ENCODE results near the gene ABCG5. TPM values are rescaled to one million over a fixed set of nuclear protein-coding genes. Genes with fewer than 3 reads are reported as not detected.

ABCG5 gene
- total RNA-seq, 4 donors from 2014 or later = not detected

GRCh38 chr2:43819491-43820163, 19.0 kb downstream of the ABCG5 start:
- Histone ChIP-seq H3K36me3 (no peaks in the 10 kb centered on the region), H3K4me1 (no peaks in the 10 kb centered on the region), H3K4me3 (no peak overlapping the region), H3K9me3 (no peaks in the 10 kb centered on the region), H3K27ac (no peak overlapping the region), H3K27me3 (peaks cover 0 to 2% (median 0%) of the 10 kb centered on the region in 3 donors)
- no peak for ATAC-seq
- TF ChIP-seq, protein P1, sequence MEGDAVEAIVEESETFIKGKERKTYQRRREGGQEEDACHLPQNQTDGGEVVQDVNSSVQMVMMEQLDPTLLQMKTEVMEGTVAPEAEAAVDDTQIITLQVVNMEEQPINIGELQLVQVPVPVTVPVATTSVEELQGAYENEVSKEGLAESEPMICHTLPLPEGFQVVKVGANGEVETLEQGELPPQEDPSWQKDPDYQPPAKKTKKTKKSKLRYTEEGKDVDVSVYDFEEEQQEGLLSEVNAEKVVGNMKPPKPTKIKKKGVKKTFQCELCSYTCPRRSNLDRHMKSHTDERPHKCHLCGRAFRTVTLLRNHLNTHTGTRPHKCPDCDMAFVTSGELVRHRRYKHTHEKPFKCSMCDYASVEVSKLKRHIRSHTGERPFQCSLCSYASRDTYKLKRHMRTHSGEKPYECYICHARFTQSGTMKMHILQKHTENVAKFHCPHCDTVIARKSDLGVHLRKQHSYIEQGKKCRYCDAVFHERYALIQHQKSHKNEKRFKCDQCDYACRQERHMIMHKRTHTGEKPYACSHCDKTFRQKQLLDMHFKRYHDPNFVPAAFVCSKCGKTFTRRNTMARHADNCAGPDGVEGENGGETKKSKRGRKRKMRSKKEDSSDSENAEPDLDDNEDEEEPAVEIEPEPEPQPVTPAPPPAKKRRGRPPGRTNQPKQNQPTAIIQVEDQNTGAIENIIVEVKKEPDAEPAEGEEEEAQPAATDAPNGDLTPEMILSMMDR (IDR thresholded peaks at IDR 0.05 in 4 of 5, conservative IDR thresholded peaks at IDR 0.05 in 1 of 5) = no peak
- TF ChIP-seq POLR2A (IDR thresholded peaks at IDR 0.05) = no peak
- in situ Hi-C loops (cut with MboI; ENCODE audit: low sequenced_read_pairs in 4 of 4) = no loop called here
- intact Hi-C loops (cut with DNase I; ENCODE audit: low total_unique reads) = no loop called here
- no peak for DNase-seq

DNA sequence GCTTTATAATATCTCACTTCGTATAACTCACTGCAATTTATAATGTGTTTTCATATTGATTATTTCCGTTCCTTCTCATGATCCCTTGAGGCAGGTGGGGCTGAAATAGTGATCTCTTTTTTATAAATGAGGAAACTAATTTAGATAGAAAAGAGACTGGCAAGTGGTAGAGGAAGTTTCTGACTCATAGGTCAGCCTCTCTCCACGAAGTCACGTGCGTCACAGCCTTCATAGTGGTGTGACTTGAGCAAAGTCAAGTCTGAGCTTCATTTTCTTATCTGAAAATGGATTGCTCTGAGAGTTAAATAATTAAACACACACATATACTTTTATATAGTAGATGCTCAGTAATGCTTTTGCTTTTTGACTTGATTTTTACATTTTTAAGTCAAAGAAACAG, 19.9 kb downstream of the ABCG5 start:
- H3K4me3 ChIP-seq = no peak overlapping the region
- in situ Hi-C loops (cut with MboI; ENCODE audit: low sequenced_read_pairs in 4 of 4) = no loop called here
- no peaks in the 10 kb centered on the region for H3K27me3 ChIP-seq
- ATAC-seq = no peak
- intact Hi-C loops (cut with DNase I; ENCODE audit: low total_unique reads) = no loop called here
- H3K27ac ChIP-seq = no peak overlapping the region
- H3K4me1 ChIP-seq = no peaks in the 10 kb centered on the region
- H3K9me3 ChIP-seq = no peaks in the 10 kb centered on the region
- H3K36me3 ChIP-seq = no peaks in the 10 kb centered on the region
- no peak for DNase-seq
- no peak for TF ChIP-seq POLR2A (IDR thresholded peaks at IDR 0.05)
- TF ChIP-seq, protein P1 (IDR thresholded peaks at IDR 0.05 in 4 of 5, conservative IDR thresholded peaks at IDR 0.05 in 1 of 5) = no peak

DNA sequence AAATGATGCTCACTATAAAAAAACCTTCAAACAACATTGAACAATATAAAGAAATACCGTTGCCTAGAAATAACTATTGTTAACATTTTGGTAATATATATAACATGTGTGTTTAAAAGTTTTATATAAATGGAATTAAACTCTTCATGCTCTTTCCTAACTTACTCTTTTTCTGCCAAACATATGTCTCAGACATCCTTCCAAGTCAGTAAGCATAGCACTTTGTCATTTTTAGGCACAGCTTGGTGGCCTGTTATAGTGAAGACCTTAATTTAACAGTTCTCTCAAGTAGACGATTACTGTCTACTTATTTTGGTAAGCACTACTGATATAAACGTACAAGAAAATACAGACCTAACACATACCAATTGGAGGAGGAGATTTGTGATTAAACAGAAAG, 23.9 kb downstream of the ABCG5 start:
- no peaks in the 10 kb centered on the region for H3K27me3 ChIP-seq
- DNase-seq = no peak
- ATAC-seq = no peak
- no peaks in the 10 kb centered on the region for H3K9me3 ChIP-seq
- no peak for TF ChIP-seq POLR2A (IDR thresholded peaks at IDR 0.05)
- TF ChIP-seq, protein P1 (IDR thresholded peaks at IDR 0.05 in 4 of 5, conservative IDR thresholded peaks at IDR 0.05 in 1 of 5) = no peak
- in situ Hi-C loops (cut with MboI; ENCODE audit: low sequenced_read_pairs in 4 of 4) = no loop called here
- H3K4me3 ChIP-seq = no peak overlapping the region
- intact Hi-C loops (cut with DNase I; ENCODE audit: low total_unique reads) = no loop called here
- H3K27ac ChIP-seq = no peak overlapping the region
- no peaks in the 10 kb centered on the region for H3K4me1 ChIP-seq
- no peaks in the 10 kb centered on the region for H3K36me3 ChIP-seq

- intact Hi-C loops (cut with DNase I; ENCODE audit: low total_unique reads) = no loop called here
- TF ChIP-seq POLR2A (IDR thresholded peaks at IDR 0.05) = no peak
- TF ChIP-seq, protein P1 (IDR thresholded peaks at IDR 0.05 in 4 of 5, conservative IDR thresholded peaks at IDR 0.05 in 1 of 5) = no peak
Measured at GRCh38 chr2:43812947-43813346, 25.7 kb downstream of the ABCG5 start.

GRCh38 chr2:43812006-43812405, 26.6 kb downstream of the ABCG5 start:
- Histone ChIP-seq H3K27ac (no peak overlapping the region), H3K9me3 (no peaks in the 10 kb centered on the region), H3K4me1 (no peaks in the 10 kb centered on the region), H3K4me3 (no peak overlapping the region), H3K27me3 (no peaks in the 10 kb centered on the region), H3K36me3 (no peaks in the 10 kb centered on the region)
- intact Hi-C loops (cut with DNase I; ENCODE audit: low total_unique reads) = no loop called here
- DNase-seq (no peak), ATAC-seq (no peak)
- in situ Hi-C loops (cut with MboI; ENCODE audit: low sequenced_read_pairs in 4 of 4) = no loop called here
- no peak for TF ChIP-seq POLR2A (IDR thresholded peaks at IDR 0.05)
- TF ChIP-seq, protein P1 (IDR thresholded peaks at IDR 0.05 in 4 of 5, conservative IDR thresholded peaks at IDR 0.05 in 1 of 5) = no peak

More at GRCh38 chr2:43812947-43813346, 25.7 kb downstream of the ABCG5 start:
- ATAC-seq (no peak), DNase-seq (no peak)
- Histone ChIP-seq H3K36me3 (no peaks in the 10 kb centered on the region), H3K27ac (no peak overlapping the region), H3K4me1 (no peaks in the 10 kb centered on the region), H3K27me3 (no peaks in the 10 kb centered on the region), H3K9me3 (no peaks in the 10 kb centered on the region), H3K4me3 (no peak overlapping the region)
- in situ Hi-C loops (cut with MboI; ENCODE audit: low sequenced_read_pairs in 4 of 4) = no loop called here
